C4-2B (cell line): Measurements from ENCODE around the gene GALNT12.

ENCODE experiments used
- CTCF ChIP-seq: fragments of 450-650 bp; conservative IDR thresholded peaks from 2 replicates; pipeline ENCODE4 v1.5.1; 2017; ENCODE audit warnings: mild to moderate bottlenecking
- ZFX ChIP-seq: fragments of 450-650 bp; IDR thresholded peaks from 2 replicates; pipeline ENCODE4 v1.6.1; 2017

- TF ChIP-seq CTCF (no peak), ZFX (no peak)
Measured at GRCh38 chr9:98811051-98811650, 3.7 kb downstream of the GALNT12 start.
